Measurements from ENCODE around the gene TRAM2.

DNA sequence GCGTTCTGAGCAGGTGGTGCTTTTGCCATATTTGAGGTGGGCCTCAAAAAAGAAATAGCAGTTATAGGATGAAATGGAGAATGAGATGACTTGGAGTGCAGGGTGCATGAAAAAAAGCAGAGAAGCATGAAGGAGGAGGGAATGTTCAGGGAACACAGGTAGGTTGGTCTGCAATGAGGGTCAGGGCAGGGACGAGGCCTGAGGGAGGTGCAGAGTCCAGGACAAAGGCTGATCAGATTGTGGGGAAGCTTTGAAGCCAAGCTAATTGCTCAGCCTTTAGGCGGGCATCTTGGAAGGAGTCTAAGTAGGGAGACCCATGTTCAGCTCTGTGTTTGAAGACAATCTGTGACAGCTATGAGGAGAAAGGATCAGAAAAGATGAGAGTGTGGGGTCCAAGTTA, 12.0 kb downstream of the TRAM2 start:
- TF ChIP-seq, protein P1, sequence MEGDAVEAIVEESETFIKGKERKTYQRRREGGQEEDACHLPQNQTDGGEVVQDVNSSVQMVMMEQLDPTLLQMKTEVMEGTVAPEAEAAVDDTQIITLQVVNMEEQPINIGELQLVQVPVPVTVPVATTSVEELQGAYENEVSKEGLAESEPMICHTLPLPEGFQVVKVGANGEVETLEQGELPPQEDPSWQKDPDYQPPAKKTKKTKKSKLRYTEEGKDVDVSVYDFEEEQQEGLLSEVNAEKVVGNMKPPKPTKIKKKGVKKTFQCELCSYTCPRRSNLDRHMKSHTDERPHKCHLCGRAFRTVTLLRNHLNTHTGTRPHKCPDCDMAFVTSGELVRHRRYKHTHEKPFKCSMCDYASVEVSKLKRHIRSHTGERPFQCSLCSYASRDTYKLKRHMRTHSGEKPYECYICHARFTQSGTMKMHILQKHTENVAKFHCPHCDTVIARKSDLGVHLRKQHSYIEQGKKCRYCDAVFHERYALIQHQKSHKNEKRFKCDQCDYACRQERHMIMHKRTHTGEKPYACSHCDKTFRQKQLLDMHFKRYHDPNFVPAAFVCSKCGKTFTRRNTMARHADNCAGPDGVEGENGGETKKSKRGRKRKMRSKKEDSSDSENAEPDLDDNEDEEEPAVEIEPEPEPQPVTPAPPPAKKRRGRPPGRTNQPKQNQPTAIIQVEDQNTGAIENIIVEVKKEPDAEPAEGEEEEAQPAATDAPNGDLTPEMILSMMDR (IDR thresholded peaks at IDR 0.05; ENCODE audit: low read depth, low read length) = no peak
- TF ChIP-seq EZH2phosphoT487 (IDR thresholded peaks at IDR 0.05; ENCODE audit: low read depth) = no peak

All from OCI-LY3 (cell line).